ENCODE results near the gene ALB.
"Not testable (repeated sequence)": the region's sequence is repeated elsewhere in the genome, so short reads cannot be mapped to it uniquely, and the experiment has no call there.

The ALB gene

GRCh38 chr4:73404042-73404441 is at the start of gene ALB:
Gene ALB (plus strand): TSS chr4:73404287. CDS start chr4:73404328, 41 bp downstream.
- no peak for TF ChIP-seq ZFX (IDR thresholded peaks at IDR 0.05)
- TF ChIP-seq, protein P1, sequence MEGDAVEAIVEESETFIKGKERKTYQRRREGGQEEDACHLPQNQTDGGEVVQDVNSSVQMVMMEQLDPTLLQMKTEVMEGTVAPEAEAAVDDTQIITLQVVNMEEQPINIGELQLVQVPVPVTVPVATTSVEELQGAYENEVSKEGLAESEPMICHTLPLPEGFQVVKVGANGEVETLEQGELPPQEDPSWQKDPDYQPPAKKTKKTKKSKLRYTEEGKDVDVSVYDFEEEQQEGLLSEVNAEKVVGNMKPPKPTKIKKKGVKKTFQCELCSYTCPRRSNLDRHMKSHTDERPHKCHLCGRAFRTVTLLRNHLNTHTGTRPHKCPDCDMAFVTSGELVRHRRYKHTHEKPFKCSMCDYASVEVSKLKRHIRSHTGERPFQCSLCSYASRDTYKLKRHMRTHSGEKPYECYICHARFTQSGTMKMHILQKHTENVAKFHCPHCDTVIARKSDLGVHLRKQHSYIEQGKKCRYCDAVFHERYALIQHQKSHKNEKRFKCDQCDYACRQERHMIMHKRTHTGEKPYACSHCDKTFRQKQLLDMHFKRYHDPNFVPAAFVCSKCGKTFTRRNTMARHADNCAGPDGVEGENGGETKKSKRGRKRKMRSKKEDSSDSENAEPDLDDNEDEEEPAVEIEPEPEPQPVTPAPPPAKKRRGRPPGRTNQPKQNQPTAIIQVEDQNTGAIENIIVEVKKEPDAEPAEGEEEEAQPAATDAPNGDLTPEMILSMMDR (conservative IDR thresholded peaks at IDR 0.05): no peak

GRCh38 chr4:73357174-73357573 is 46.9 kb upstream of the ALB start:
- H3K27ac ChIP-seq: not testable (repeated sequence)

More at GRCh38 chr4:73404042-73404441, at the start of gene ALB:
- no peak within 1 kb of the TSS for H3K27ac ChIP-seq

DNA sequence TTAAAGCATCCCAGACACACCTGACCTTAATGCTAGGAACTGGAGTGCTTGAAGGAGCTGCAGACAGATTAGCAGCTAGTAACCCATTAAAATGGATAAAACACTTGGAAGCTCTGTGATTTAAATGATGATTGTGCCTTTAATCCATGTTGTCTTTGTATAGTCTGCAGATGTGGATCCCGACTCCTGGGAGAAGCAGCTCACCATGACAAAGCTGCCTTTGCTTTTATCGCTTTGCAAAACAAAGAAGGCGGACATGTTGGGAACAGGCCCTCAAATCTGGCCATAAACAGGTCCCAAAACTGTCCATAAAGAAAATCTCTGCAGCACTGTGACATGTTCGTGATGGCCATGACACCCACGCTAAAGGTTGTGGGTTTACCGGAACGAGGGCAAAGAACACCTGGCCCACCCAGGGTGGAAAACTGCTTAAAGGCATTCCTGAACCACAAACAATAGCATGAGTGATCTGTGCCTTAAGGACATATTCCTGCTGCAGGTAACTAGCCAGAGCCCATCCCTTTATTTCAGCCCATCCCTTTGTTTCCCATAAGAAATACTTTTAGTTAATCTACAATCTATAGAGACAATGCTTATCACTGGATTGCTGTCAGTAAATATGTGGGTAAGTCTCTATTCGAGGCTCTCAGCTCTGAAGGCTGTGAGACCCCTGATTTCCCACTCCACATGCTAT is 34.4 kb upstream of the ALB start:
- H3K27ac ChIP-seq: not testable (repeated sequence)

GRCh38 chr4:73375328-73375741 is 28.8 kb upstream of the ALB start:
- no peak overlapping the region for H3K27ac ChIP-seq
- no peak for TF ChIP-seq ZFX (IDR thresholded peaks at IDR 0.05)
- TF ChIP-seq, protein P1 (conservative IDR thresholded peaks at IDR 0.05): no peak

DNA sequence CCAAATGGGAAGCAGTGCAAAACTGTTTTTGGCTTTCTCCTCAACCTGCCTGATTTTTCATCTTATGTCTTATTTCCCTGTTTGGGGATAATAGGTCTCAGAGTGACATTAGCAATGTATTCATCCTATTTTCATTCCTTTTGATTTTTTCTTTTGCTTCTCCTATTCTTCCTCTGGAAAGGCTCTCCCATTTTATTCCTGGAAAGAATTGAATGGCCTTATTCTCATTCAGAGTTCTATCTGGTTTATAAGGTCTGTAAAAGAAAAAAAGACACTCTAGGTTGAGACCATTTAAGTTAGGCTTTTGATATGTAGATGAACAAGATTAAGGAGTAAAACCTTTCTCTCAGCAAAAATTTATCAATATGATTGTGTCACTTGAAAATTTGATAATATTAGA is 27.8 kb upstream of the ALB start:
- TF ChIP-seq ZFX (IDR thresholded peaks at IDR 0.05): no peak
- TF ChIP-seq, protein P1 (conservative IDR thresholded peaks at IDR 0.05): no peak

DNA sequence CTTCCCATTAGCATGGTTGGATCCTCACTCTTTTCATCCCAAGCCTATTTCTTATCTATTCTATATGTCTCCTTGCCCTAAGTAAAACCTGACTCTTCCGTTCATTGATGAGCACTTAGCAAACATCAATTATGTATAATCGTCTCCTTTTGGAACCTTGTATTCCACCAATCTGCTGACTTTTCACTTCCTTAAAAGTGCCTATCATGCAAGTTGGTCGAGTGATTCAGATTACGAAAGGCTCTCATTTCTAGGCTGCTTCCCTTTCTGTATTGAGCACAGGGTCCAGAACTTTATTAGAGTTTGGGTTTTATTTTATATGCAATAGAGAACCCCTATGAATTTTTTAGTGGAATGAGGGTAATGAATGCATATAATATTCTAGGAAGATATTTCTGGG is 27.1 kb upstream of the ALB start:
- H3K27ac ChIP-seq: no peak overlapping the region
- TF ChIP-seq, protein P1 (conservative IDR thresholded peaks at IDR 0.05): no peak
- TF ChIP-seq ZFX (IDR thresholded peaks at IDR 0.05): no peak

More for the DNA sequence above, 27.8 kb upstream of the ALB start:
- no peak overlapping the region for H3K27ac ChIP-seq

GRCh38 chr4:73378887-73379286 is 25.2 kb upstream of the ALB start:
- no peak overlapping the region for H3K27ac ChIP-seq
- TF ChIP-seq, protein P1 (conservative IDR thresholded peaks at IDR 0.05): no peak
- TF ChIP-seq ZFX (IDR thresholded peaks at IDR 0.05): no peak

DNA sequence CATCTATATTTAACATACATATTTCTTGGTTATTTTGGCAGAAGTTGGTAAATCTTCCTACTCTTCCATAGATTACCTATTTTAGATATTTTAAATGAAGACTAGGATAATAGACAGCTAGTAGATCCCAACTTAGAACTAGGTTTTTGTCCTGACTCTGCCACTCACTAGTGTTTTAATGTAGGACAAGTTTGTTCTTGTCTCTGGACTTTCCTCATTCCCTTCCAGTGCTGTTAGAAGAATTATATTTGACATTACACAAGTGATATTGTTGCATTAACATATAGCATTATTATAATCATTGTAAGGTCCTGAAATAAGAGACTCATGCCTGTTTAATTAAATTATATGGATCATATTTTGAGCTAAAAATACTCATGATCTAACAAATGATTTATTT is 24.1 kb upstream of the ALB start:
- no peak overlapping the region for H3K27ac ChIP-seq
- no peak for TF ChIP-seq ZFX (IDR thresholded peaks at IDR 0.05)
- TF ChIP-seq, protein P1 (conservative IDR thresholded peaks at IDR 0.05): no peak
